Gastrocnemius medialis (tissue), 4 donors: Measurements from ENCODE around the gene ZBTB1.

Experiments
- CTCF ChIP-seq, 5 experiments: fragments of 450-650 bp in 3 of 5; fragments of 200-600 bp in 2 of 5; sonication (generic) in 2 of 5; IDR thresholded peaks in 4 of 5; conservative IDR thresholded peaks in 1 of 5; 1 replicate in 4 of 5; 2 replicates in 1 of 5; pipeline ENCODE4 v1.5.1; 2016 to 2019; ENCODE audit warnings: antibody characterized with exemption in 5 of 5, mild to moderate bottlenecking in 3 of 5, moderate library complexity in 3 of 5
- POLR2A ChIP-seq, 2 donors: fragments of 450-650 bp; IDR thresholded peaks; one replicate each; pipeline ENCODE4 v1.6.1; 2017; ENCODE audit warnings: antibody characterized with exemption in 2 of 2, mild to moderate bottlenecking in 2 of 2, moderate library complexity in 2 of 2

DNA sequence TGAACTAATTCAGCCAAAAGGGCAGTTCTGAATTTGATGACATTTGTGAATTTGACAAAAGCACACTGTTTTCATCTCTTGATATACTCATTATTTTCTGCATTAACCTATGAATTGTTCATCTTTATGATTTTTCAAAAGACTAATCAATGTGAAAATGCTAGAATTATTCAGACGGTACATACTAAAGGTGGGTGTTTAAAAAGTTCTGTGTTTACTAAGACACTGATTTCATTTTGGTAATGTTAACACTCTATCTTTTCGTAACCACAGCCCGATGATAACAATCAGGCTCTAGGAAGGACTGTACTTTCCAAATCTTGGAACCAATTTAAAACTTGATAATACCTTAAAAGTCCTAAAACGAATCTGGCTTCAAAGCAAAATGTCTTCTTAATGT lies 29.9 kb upstream of the ZBTB1 start:
- no peak for TF ChIP-seq CTCF (IDR thresholded peaks at IDR 0.05 in 4 of 5, conservative IDR thresholded peaks at IDR 0.05 in 1 of 5)
- no peak for TF ChIP-seq POLR2A (IDR thresholded peaks at IDR 0.05)
